H9 (cell line): ENCODE measurements around the gene SMPD2. TPM values are rescaled to one million over a fixed set of nuclear protein-coding genes. Genes with fewer than 3 reads are reported as not detected.

Source experiments
- DNase-seq: peaks from one replicate; pipeline ENCODE4 v3.0.0-alpha.2; 2017
- H2AFZ ChIP-seq: one replicate; pipeline ENCODE4 v1.6.1; 2013; ENCODE audit warnings: mild to moderate bottlenecking, low read length, control low read depth, moderate library complexity
- H2AK5ac ChIP-seq: 2 replicates; pipeline ENCODE4 v1.6.1; 2013; ENCODE audit warnings: low read length, control low read depth, mixed read lengths; ENCODE audit not compliant: insufficient read length
- H2BK120ac ChIP-seq: one replicate; pipeline ENCODE4 v1.6.1; 2013; ENCODE audit warnings: low read depth, mild to moderate bottlenecking, low read length, control low read depth, inconsistent platforms; ENCODE audit not compliant: poor library complexity, severe bottlenecking
- H2BK12ac ChIP-seq: 2 replicates; pipeline ENCODE4 v1.6.1; 2013; ENCODE audit warnings: low read length, control low read depth, mixed read lengths, low read depth; ENCODE audit not compliant: insufficient read length
- H2BK15ac ChIP-seq: 2 replicates; pipeline ENCODE4 v1.6.1; 2013; ENCODE audit warnings: low read depth, low read length, control low read depth
- H2BK20ac ChIP-seq: one replicate; pipeline ENCODE4 v1.6.1; 2013; ENCODE audit warnings: low read depth, mild to moderate bottlenecking, low read length, control low read depth, inconsistent platforms; ENCODE audit not compliant: poor library complexity, severe bottlenecking
- H2BK5ac ChIP-seq: 2 replicates; pipeline ENCODE4 v1.6.1; 2013; ENCODE audit warnings: low read length, control low read depth, mixed read lengths; ENCODE audit not compliant: insufficient read length
- H3K14ac ChIP-seq: 2 replicates; pipeline ENCODE4 v1.6.1; 2013; ENCODE audit warnings: low read length, control low read depth; ENCODE audit not compliant: insufficient read depth
- H3K18ac ChIP-seq: 2 replicates; pipeline ENCODE4 v1.6.1; 2013; ENCODE audit warnings: low read depth, mild to moderate bottlenecking, mixed read lengths, low read length, control low read depth; ENCODE audit not compliant: insufficient read length
- H3K23ac ChIP-seq: 2 replicates; pipeline ENCODE4 v1.6.1; 2013; ENCODE audit warnings: low read length, control low read depth, mixed read lengths, low read depth; ENCODE audit not compliant: insufficient read length
- H3K23me2 ChIP-seq: 2 replicates; pipeline ENCODE4 v1.6.1; 2013; ENCODE audit warnings: low read depth, mild to moderate bottlenecking, mixed read lengths, low read length, control low read depth; ENCODE audit not compliant: insufficient read length, poor library complexity, severe bottlenecking
- H3K27ac ChIP-seq: 2 replicates; pipeline ENCODE4 v1.5.1; 2013; ENCODE audit warnings: low read length, control low read depth, mixed read lengths, low read depth; ENCODE audit not compliant: insufficient read length
- H3K27me3 ChIP-seq: 2 replicates; pipeline ENCODE4 v1.6.1; 2013; ENCODE audit warnings: low read length, control low read depth, inconsistent platforms; ENCODE audit not compliant: insufficient read depth
- H3K4ac ChIP-seq: 2 replicates; pipeline ENCODE4 v1.6.1; 2013; ENCODE audit warnings: low read depth, mild to moderate bottlenecking, control low read depth, inconsistent platforms, low read length, moderate library complexity
- H3K4me1 ChIP-seq: 2 replicates; pipeline ENCODE4 v1.6.1; 2013; ENCODE audit warnings: low read length, control low read depth, inconsistent platforms; ENCODE audit not compliant: insufficient read depth
- H3K4me2 ChIP-seq: 2 replicates; pipeline ENCODE4 v1.6.1; 2013; ENCODE audit warnings: low read length, control low read depth, mixed read lengths; ENCODE audit not compliant: insufficient read length, insufficient read depth
- H3K56ac ChIP-seq: 2 replicates; pipeline ENCODE4 v1.6.1; 2013; ENCODE audit warnings: low read depth, mild to moderate bottlenecking, mixed read lengths, low read length, control low read depth; ENCODE audit not compliant: insufficient read length
- H3K79me1 ChIP-seq: 2 replicates; pipeline ENCODE4 v1.6.1; 2013; ENCODE audit warnings: low read depth, mild to moderate bottlenecking, moderate library complexity, low read length, control low read depth, inconsistent platforms; ENCODE audit not compliant: insufficient read depth, poor library complexity, severe bottlenecking
- H3K79me2 ChIP-seq: 2 replicates; pipeline ENCODE4 v1.6.1; 2013; ENCODE audit warnings: low read length, control low read depth, inconsistent platforms; ENCODE audit not compliant: insufficient read depth
- H3K9ac ChIP-seq: 2 replicates; pipeline ENCODE4 v1.6.1; 2013; ENCODE audit warnings: low read length, control low read depth, mixed read lengths; ENCODE audit not compliant: insufficient read length; ENCODE audit errors: extremely low read depth
- H3K9me3 ChIP-seq: one replicate; pipeline ENCODE4 v1.6.1; 2013; ENCODE audit warnings: low read depth, low read length, inconsistent platforms; ENCODE audit not compliant: control insufficient read depth
- H3T11ph ChIP-seq: one replicate; pipeline ENCODE4 v1.6.1; 2013; ENCODE audit warnings: mild to moderate bottlenecking, low read length, control low read depth, inconsistent platforms
- H4K20me1 ChIP-seq: one replicate; pipeline ENCODE4 v1.6.1; 2013; ENCODE audit not compliant: control insufficient read depth, insufficient read length, insufficient read depth
- H4K5ac ChIP-seq: 2 replicates; pipeline ENCODE4 v1.6.1; 2013; ENCODE audit warnings: low read depth, mild to moderate bottlenecking, mixed read lengths, low read length, control low read depth; ENCODE audit not compliant: insufficient read length
- H4K8ac ChIP-seq: replicated peaks from 2 replicates; pipeline ENCODE4 v1.6.1; 2013; ENCODE audit warnings: low read length, control low read depth, mixed read lengths, low read depth; ENCODE audit not compliant: insufficient read length
- H4K91ac ChIP-seq: 2 replicates; pipeline ENCODE4 v1.6.1; 2013; ENCODE audit warnings: low read depth, mild to moderate bottlenecking, moderate library complexity, mixed read lengths, low read length, control low read depth; ENCODE audit not compliant: insufficient read length
- H3K27ac Mint-ChIP-seq, 3 experiments: 2 replicates in 2 of 3; 3 replicates in 1 of 3; pipeline ENCODE4 v1.8.0; 2020 to 2021; ENCODE audit warnings: mixed read lengths in 3 of 3, mild to moderate bottlenecking in 1 of 3, moderate library complexity in 1 of 3
- H3K27me3 Mint-ChIP-seq: 2 replicates; pipeline ENCODE4 v1.8.0; 2021; ENCODE audit warnings: low read depth, mild to moderate bottlenecking, moderate library complexity, mixed read lengths
- H3K36me3 Mint-ChIP-seq, 3 experiments: 2 replicates in 2 of 3; 3 replicates in 1 of 3; pipeline ENCODE4 v1.8.0; 2020 to 2021; ENCODE audit warnings: low read depth in 3 of 3, mixed read lengths in 3 of 3; ENCODE audit not compliant: insufficient read depth in 1 of 3
- H3K4me1 Mint-ChIP-seq, 2 experiments: 2 replicates each; pipeline ENCODE4 v1.8.0; 2020; ENCODE audit warnings: mixed read lengths in 2 of 2
- H3K4me3 Mint-ChIP-seq, 2 experiments: 2 replicates in 1 of 2; 3 replicates in 1 of 2; pipeline ENCODE4 v1.8.0; 2020 to 2021; ENCODE audit warnings: mild to moderate bottlenecking in 2 of 2, mixed read lengths in 2 of 2, moderate library complexity in 1 of 2
- H3K9me3 Mint-ChIP-seq, 2 experiments: 2 replicates in 1 of 2; 3 replicates in 1 of 2; pipeline ENCODE4 v1.8.0; 2020; ENCODE audit warnings: mild to moderate bottlenecking in 2 of 2, mixed read lengths in 2 of 2, moderate library complexity in 1 of 2
- WGBS: extraction: QIAGEN DNeasy Blood & Tissue Kit; methylation state at CpG from one replicate; pipeline ENCODE4 v1.1.7; 2013; ENCODE audit warnings: missing lambda C conversion rate, low lambda C conversion rate, mixed read lengths; ENCODE audit not compliant: insufficient read length; ENCODE audit errors: extremely low coverage; 5-methylcytosine and 5-hydroxymethylcytosine counted together
- total RNA-seq: library from RNA; stranded (reverse); gene quantifications from 2 replicates; pipeline ENCODE4 v1.2.1, GENCODE V29; 2021
- TF ChIP-seq, protein P1 (sequence below): fragments of 200-600 bp; sonication (generic); conservative IDR thresholded peaks from 3 replicates; pipeline ENCODE4 v1.8.0; 2021; ENCODE audit warnings: antibody characterized with exemption, mild to moderate bottlenecking

The SMPD2 gene
- total RNA-seq, 1 experiment from 2014 or later: 13.0 TPM

DNA sequence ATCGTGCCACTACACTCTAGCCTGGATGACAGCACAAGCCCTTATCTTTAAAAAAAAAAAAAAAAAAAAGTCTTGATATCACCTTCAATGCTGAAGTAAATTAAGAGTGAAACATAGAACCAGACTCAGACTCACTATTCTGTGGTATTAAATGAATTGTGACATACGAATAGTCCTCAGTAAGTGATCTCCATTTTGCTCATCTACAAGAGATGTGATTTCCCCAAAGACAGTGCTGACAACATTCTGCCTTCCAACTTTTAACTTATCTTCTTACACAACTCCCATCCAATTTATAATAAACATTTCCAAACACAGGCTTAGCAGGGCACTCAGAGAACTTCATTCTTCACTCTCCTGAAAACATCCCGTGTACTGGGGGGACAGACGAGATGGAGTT lies 34.5 kb downstream of the SMPD2 start:
- H3K4me1 ChIP-seq: peaks cover 3% of the 10 kb centered on the region; the same call in 1 of the 2 replicates
- no peak overlapping the region for H4K91ac ChIP-seq
- no peak overlapping the region for H2BK20ac ChIP-seq
- H2BK5ac ChIP-seq: no peak overlapping the region
- no peak for DNase-seq
- H3K56ac ChIP-seq: no peak overlapping the region
- H3K27me3 Mint-ChIP-seq: no peaks in the 10 kb centered on the region
- no peak overlapping the region for H3K4ac ChIP-seq
- H3K79me1 ChIP-seq: no peaks in the 10 kb centered on the region
- no peak overlapping the region for H3K4me3 Mint-ChIP-seq
- no peaks in the 10 kb centered on the region for H4K20me1 ChIP-seq
- H2AK5ac ChIP-seq: no peak overlapping the region
- no peak overlapping the region for H4K8ac ChIP-seq
- no peak overlapping the region for H2BK12ac ChIP-seq
- no CpG with 5 or more reads among the region's 4 CpGs for WGBS
- H3K14ac ChIP-seq: no peak overlapping the region
- no peak overlapping the region for H3K9ac ChIP-seq
- H3K18ac ChIP-seq: no peak overlapping the region
- H3K27me3 ChIP-seq: no peaks in the 10 kb centered on the region
- H3T11ph ChIP-seq: no peak overlapping the region
- peaks cover 25 to 31% of the 10 kb centered on the region in 2 experiments for H3K4me1 Mint-ChIP-seq
- no peak overlapping the region for H2BK15ac ChIP-seq
- peaks cover 11% of the 10 kb centered on the region; the same call in 1 of the 2 replicates for H3K79me2 ChIP-seq
- H3K27ac ChIP-seq: no peak overlapping the region
- no peak overlapping the region for H2BK120ac ChIP-seq
- no peak overlapping the region for H4K5ac ChIP-seq
- H3K36me3 Mint-ChIP-seq: peaks cover 41 to 92% (median 89%) of the 10 kb centered on the region in 3 experiments
- H3K23ac ChIP-seq: no peak overlapping the region
- no peak overlapping the region for H3K4me2 ChIP-seq
- TF ChIP-seq, protein P1, sequence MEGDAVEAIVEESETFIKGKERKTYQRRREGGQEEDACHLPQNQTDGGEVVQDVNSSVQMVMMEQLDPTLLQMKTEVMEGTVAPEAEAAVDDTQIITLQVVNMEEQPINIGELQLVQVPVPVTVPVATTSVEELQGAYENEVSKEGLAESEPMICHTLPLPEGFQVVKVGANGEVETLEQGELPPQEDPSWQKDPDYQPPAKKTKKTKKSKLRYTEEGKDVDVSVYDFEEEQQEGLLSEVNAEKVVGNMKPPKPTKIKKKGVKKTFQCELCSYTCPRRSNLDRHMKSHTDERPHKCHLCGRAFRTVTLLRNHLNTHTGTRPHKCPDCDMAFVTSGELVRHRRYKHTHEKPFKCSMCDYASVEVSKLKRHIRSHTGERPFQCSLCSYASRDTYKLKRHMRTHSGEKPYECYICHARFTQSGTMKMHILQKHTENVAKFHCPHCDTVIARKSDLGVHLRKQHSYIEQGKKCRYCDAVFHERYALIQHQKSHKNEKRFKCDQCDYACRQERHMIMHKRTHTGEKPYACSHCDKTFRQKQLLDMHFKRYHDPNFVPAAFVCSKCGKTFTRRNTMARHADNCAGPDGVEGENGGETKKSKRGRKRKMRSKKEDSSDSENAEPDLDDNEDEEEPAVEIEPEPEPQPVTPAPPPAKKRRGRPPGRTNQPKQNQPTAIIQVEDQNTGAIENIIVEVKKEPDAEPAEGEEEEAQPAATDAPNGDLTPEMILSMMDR: no peak
- H3K9me3 ChIP-seq: no peaks in the 10 kb centered on the region
- no peaks in the 10 kb centered on the region for H3K23me2 ChIP-seq
- H2AFZ ChIP-seq: no peak overlapping the region
- no peaks in the 10 kb centered on the region for H3K9me3 Mint-ChIP-seq
- H3K27ac Mint-ChIP-seq: no peak overlapping the region
